Fibroblast of skin of left quadriceps (primary cell): Measurements from ENCODE around the gene RAMACL.
"Not testable (repeated sequence)": the region's sequence is repeated elsewhere in the genome, so short reads cannot be mapped to it uniquely, and the experiment has no call there.

Source experiments
- DNase-seq, 2 experiments: peaks; one replicate each; pipeline ENCODE4 v3.0.0-alpha.2; 2013; ENCODE audit warnings: low read depth in 2 of 2

RAMACL gene

GRCh38 chr6:166596776-166597507, 10.5 kb upstream of the RAMACL start:
- DNase-seq: no peak

GRCh38 chr6:166595949-166596348, 9.5 kb upstream of the RAMACL start:
- no peak for DNase-seq

DNA sequence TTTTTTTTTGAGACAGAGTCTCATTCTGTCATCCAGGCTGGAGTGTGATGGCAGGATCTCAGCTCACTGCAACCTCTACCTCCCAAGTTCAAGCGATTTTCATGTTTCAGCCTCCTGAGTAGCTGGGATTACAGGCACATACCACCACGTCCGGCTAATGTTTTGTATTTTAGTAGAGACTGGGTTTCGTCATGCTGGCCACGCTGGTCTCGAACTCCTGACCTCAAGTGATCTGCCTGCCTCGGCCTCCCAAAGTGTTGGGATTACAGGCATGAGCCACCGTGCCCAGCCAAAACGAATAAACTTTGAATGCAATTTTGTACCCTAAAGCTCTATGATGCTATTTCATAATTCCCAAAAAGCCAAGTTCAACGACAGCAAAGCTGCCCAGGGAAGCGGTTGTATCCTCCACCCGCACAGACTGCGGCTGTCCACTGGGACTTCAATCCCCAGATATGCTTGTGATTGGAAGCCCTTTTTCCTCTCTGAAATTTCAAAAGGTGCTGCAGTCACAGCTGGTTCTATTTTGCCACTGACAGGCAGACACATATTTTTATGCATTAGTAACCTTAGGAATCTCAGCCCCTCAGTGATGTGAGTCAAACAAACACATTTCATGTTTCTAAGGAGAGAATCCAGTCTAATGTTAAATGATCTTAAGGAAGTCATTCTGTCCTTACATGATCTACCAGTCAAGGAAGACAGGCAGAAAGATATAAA, 8.7 kb upstream of the RAMACL start:
- DNase-seq: peak; percentile 85 to 86

GRCh38 chr6:166592821-166593220, 6.3 kb upstream of the RAMACL start:
- no peak for DNase-seq

DNA sequence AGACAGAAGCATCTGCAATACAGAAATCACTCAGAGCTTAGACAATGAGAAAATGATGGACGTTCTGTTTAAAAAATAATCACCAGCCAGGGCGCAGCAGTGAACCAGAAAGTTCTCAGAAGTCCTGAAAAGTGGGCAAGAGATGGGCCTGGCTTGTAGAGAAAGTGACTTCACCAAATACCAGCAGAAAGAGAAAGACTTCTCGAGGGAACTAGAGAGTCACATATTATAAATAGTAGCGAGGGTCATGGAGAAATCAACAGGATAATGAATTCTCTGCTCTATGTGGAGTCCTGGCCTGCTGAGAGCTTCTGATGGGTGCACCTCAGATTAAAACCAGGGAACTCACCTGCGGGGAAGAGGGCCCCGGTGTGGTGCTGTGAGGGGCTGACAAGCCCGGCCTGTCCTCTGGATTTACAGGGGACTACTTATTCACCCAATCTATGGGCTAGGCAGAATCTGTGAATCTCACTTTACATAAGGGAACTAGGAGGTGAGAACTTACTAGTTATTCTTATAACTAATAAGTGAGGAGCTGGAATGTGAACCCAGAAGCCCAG, 5.6 kb upstream of the RAMACL start:
- DNase-seq: no peak

DNA sequence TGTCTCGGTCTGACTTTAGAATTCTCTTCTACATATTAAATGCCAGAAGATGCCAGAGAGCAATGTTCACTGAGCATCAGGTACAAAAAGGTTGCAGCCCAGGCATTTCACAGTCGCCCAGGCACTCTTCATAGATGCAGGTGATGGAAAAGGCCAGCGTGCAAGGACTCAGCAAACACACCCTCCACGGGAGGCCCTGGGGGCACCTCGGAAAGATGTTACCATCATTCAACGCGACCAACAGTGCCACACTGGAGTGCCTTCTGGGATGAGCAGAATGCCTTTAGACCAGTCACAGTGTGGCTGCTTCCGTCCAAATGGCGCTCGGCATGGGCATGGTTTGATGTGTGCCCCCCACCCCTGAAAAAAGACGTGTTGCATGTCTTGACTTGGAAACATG, 4.5 kb upstream of the RAMACL start:
- DNase-seq: no peak

- DNase-seq: no peak
These were observed 3.5 kb upstream of the RAMACL start for GRCh38 chr6:166589786-166590574.

DNA sequence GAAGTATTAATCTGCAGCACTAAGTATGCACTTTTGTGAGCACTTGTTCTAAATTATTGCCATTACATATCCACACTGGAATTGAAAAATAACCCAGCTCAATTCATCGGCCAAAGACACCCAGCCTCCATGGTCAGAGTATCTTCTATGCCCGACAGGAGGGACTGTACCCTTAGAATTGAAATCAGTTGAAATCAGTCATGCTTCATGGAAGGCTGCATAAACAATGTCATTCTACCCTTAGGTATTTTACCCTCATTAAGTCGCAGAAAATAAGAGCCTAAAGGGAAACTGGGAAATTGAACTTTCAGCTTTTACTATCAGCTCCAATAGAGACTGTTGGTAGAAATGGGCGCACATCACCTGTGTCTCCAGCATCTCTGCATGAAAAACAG, 2.9 kb upstream of the RAMACL start:
- no peak for DNase-seq

- DNase-seq: peak; percentile 74 to 76
These were observed 2.3 kb upstream of the RAMACL start for GRCh38 chr6:166588691-166589336.

GRCh38 chr6:166587631-166588413, 1.3 kb upstream of the RAMACL start:
- no peak for DNase-seq

DNA sequence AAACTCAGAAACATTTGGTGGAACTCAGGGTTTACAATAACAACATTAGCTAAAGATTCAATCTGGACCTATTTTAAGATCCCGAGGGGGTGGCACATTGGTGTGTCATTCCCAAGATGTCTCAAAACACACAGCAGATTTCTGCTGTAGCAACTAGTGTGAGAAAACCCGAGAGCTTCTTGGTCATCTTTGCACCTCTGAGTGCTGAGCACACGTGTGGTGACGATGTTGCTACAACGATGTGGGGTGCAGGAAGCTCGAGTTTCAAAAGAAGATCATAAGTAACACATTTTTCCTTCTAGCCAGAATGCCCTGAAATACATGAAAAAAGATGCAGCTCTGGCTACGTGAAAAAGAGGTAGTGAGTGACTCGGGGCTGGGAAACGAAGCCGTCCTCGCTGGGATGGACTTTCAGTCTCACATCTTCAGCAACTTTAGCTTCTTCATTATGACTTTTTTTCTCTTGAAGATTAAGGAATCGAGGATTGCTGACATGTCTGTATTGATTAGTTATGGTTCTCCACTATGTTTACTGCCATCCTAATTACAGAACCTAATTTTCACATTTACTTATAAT, 1.5 kb downstream of the RAMACL start:
- DNase-seq: no peak

DNA sequence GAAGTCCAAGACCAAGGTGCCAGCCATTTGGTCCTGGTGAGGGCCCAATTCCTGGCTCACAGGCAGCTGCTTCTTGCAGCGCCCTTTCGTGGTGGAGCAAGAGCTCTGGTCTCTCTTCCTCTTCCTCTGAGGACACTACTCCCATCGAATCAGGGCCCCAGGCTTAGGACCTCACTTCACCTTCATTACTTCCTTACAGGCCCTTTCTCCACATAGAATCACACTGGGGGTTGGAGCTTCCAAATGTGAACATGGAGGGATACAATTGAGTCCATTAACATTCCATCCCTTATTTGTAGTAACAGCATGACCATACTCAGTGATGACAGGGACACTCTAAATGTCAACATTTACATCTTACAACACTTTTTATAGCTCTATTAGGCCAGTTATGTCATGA, 2.3 kb downstream of the RAMACL start:
- no peak for DNase-seq

GRCh38 chr6:166583230-166583965, 3.1 kb downstream of the RAMACL start:
- no peak for DNase-seq

GRCh38 chr6:166582258-166582657, 4.2 kb downstream of the RAMACL start:
- DNase-seq: no peak

- DNase-seq: not testable (repeated sequence)
These were observed 4.7 kb downstream of the RAMACL start for GRCh38 chr6:166581801-166582200.

- no peak for DNase-seq
These were observed 5.4 kb downstream of the RAMACL start for GRCh38 chr6:166581091-166581511.

GRCh38 chr6:166580076-166581050, 6.1 kb downstream of the RAMACL start:
- no peak for DNase-seq

DNA sequence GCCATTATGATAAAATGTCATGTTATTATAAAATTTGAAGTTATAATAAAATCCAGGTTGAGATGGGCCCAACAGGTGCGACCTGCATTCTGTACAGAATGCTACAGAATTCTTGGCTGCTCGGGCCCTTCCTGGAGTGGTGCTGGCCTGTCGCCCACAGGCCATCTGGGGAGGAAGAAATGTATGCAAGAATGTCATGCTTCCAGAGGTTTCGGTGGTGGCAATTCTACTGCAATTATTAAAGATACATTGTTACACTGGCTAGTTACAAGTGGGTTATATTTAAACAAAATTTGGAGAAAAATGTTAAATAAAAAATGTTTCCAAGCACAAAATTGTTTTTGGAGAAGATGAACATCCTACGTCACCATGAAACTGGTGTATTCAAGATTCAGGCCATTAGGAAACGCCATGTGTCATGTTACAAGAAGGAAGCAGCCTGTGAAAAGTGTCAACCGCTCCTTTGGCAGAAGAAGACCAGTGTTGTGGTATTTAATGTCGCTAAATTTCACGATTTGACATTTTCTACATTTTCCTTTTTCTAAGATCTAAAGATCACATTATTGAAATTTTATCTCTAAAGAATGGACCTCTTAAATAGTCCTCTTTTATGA, 7.1 kb downstream of the RAMACL start:
- DNase-seq: no peak
